DMS153 (cell line): ENCODE measurements around the gene NAP1L1.

Experiments used
- DNase-seq: peaks from one replicate; lab custom pipeline; 2025; lab: John Stamatoyannopoulos, UW

Gene NAP1L1, protein sequence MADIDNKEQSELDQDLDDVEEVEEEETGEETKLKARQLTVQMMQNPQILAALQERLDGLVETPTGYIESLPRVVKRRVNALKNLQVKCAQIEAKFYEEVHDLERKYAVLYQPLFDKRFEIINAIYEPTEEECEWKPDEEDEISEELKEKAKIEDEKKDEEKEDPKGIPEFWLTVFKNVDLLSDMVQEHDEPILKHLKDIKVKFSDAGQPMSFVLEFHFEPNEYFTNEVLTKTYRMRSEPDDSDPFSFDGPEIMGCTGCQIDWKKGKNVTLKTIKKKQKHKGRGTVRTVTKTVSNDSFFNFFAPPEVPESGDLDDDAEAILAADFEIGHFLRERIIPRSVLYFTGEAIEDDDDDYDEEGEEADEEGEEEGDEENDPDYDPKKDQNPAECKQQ

GRCh38 chr12:76083904-76084862 is at the start of gene NAP1L1:
TSS of gene NAP1L1 (minus strand) at chr12:76084685. CDS start at chr12:76074219, 10,466 bp downstream.
- DNase-seq = peak; percentile 95

GRCh38 chr12:76127588-76127987 is 43.1 kb upstream of the NAP1L1 start:
- DNase-seq = no peak

DNA sequence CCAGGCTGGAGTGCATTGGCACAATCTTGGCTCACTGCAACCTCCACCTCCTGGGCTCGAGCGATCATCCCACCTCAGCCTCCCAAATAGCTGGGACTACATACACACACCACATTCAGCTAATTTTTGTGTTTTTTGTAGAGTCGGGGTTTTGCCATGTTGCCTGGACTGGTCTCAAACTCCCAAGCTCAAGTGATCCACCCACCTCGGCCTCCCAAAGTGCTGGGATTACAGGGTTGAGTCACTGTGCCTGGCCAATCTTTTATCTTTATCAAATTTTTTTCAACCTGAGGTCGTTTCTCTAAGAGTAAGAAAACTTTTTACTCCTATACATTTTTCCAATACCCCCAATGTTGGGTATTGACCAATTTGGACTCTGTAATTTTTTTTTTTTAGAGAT is 40.0 kb upstream of the NAP1L1 start:
- no peak for DNase-seq

- DNase-seq = no peak
These were observed 39.1 kb upstream of the NAP1L1 start for GRCh38 chr12:76123259-76124212.

- DNase-seq = no peak
These were observed 35.4 kb upstream of the NAP1L1 start for GRCh38 chr12:76119887-76120286.

DNA sequence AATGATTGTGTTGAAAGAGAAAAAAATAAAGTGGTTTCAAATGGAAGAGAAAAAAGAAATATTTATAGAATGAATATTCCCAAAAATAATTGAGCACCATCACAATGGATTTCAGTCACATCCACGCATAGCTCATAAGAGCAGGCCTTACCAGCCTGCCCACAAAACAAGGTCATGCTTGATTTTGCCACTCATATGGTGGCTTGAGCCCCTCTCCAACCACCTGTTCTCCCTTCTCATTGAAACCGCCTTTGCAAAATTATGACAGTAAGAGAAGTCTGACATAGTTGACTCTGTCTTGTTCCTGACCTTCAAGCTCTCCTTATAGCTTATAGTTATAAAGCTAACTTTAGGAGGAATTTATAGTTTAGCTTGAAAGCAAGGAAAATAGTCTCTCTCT is 33.3 kb upstream of the NAP1L1 start:
- no peak for DNase-seq

- DNase-seq = no peak
These were observed 32.7 kb upstream of the NAP1L1 start for GRCh38 chr12:76117067-76117691.

DNA sequence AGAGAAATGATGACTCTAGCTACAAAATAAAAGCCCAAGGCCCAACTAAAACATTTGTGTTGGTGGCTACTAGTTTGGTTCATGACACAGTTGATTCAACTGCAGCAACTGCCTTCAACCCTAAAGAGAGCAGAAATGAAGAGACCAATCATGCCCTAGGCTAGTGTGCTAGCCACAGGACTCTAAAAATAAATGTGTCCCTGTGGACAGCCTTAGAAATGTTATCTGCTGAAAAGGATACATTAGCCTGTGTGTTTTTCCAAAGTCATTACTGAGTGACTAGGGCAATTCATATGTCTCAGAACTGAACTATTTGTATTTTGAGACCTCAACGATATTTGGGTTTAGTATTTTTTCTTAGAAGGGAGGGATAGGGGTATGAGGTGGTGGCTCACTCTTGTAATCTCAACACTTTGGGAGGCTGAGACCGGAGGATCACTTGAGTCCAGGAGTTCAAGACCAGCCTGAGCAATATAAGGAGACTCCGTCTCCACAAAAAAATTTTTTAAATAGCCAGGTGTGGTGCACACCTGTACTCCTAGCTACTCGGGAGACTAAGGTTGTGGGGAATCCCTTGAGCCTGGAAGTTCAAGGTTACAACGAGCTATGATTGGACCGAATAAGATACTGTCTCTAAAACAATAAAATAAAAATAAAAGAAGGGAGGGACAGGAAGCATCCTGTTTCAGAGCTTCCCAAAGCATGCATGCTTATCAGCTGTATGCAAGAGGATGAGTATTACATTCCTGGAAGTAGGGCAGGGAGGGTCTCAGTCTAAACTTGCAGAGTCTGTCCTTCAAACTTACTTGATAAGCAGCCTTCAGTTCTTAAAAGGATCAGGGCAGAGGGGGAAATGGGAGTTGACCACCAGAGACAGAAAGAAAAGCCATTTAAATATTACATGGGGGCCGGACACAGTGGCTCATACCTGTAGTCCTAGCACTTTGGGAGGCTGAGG is 29.6 kb upstream of the NAP1L1 start:
- no peak for DNase-seq

DNA sequence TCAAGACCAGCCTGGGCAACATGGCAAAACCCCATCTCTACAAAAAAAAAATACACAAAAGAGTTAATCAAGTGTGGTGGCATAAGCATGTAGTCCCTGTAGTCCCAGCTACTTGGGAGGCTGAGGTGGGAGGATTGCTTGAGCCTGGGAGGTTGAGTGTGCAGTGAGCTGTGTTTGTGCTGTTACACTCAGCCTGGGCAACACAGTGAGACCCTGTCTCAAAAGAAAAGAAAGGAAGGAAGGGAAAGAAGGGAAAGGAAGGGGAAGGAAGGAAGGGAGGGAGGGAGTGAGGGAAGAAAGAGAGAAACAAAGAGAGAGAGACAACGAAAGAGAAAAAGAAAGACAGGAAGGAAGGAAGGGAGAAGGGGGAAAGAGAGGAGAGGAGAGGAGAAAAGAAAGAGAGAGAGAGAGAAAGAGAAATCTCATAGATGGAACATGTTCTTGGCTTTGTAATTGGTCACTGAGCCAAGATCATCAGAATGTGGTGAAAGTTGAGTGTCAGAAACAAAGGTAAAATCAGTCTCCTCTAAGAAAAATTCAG is 26.8 kb upstream of the NAP1L1 start:
- no peak for DNase-seq

- DNase-seq = no peak
These were observed 25.4 kb upstream of the NAP1L1 start for GRCh38 chr12:76109879-76110278.

DNA sequence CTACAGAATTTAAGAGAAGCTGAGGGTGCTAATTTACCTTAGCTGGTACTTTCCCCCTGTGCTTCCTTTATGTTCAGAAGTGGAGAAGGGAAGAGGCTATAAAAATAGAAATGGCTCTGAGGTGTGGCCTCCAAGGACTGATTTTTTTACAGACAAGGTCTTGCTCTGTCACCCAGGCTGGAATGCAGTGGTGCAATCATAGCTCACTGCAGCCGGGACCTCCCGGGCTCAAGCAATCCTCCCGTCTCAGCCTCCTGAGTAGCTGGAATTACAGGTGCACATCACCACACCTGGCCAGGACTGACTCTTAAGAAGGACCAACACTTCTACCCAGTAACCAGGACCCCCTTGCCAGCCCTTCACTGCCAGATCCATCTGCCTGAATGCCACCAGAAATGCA is 23.9 kb upstream of the NAP1L1 start:
- DNase-seq = no peak

DNA sequence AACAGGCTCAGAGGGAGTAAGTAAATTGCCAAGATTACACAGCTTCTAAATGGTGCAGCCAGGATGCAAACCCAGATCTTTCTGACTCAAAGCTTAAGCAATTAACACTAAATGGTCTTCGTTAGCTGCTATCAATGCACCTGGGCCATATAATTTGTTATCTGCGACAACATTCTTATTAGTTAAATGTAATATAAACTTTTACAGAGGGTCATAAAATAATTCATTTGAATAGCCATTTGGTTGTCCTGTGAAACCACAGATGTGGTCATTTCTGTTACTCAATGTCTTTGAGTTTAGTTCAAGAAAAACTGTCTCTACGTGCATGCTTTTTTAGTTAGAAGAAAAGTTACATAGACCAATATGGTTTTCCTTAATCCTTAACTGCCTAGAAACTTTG is 22.1 kb upstream of the NAP1L1 start:
- DNase-seq = no peak

DNA sequence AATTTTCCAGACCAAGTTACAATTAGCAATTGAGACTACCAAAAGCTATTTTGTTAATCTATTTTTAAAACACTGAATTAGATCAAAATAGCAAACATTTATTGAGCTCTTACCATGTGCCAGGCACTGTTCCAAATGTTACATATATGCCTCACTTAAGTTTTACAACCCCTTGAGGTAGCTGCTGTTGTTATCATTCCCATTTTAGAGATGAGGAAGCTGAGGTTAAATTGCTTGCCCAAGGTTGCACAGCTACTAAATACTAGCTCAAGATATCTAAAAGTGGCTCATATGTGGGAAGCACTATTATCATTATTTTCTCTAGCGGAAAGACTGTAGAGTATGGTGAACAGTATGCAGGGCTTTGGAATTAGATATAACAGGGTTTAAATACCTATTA is 19.5 kb upstream of the NAP1L1 start:
- no peak for DNase-seq

DNA sequence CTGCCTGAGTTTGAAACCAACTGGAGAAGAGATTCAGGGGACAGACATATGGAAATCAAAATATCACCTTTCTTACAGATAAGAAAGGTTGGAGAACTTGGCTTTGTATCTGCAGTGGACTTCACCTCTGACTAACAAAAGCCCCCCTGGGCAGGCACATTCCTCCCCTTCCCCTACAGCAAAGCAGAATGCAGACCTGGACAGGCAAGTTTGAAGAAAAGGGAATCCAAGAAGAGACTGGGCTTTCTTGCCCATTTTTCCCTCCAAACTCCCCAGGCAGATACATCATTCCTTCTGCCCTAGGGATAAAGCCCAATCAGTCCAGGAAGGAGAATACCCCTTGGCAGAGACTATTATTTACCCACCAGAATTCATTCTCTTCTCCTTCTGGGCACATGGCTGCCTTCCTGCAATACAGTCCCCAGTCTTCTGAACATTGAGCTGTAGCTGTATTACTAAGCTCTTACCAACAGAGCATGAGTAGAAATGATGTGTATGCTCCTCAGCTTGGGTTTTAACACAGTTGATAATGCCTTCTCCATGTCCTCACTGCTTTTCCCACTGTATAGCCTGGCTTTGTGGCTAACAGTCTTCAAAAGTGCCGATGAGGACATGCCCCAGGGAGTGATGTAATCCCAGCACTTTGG is 17.4 kb upstream of the NAP1L1 start:
- DNase-seq = no peak

DNA sequence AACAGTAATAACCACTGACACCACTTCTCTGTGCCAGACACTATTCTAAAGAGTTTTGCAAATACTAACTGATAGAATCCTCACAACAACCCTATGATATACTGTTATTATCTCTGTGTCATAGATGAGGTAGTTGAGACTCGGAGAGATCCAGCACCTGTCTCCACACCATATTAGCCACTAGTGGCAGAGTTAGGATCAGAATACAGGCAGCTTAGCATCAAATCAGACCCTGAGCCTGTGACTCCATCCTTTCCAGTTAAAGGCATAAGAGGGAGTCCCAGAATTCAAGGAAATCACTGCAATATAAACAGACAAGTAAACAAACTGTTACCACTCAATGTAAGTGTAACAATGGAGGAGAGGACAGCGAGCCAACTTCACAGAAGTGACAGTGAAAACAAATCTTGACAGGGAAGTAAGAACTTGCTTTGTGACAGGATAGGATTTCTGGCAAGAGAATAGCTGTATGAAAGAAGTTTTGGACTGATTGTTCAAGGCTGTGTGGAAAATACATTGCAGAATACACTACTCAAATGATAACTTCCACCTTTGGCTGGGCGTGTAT is 11.7 kb upstream of the NAP1L1 start:
- DNase-seq = no peak

GRCh38 chr12:76094754-76095153 is 10.3 kb upstream of the NAP1L1 start:
- DNase-seq = no peak

DNA sequence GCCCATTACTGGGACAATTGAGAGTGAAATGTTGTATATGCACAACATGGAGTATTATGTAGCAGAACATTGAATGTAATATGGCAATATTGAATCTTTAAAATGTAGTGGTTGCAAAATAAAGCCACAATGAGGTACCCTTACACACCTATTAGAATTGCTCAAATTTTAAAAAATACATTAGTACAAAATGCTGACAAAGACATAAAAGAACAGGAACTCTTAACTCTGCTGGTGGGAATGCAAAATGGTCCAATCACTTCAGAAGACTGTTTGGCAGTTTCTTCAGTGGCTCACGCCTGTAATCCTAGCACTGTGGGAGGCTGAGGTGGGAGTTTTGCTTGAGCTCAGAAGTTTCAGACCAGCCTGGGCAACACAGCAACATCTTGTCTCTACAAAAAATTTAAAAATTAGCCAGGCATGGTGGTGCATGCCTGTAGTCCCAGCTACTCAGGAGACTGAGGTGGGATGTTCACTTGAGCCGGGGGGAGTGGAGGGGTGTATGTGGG is 6.8 kb upstream of the NAP1L1 start:
- no peak for DNase-seq

GRCh38 chr12:76085520-76085868 is 1.0 kb upstream of the NAP1L1 start:
- peak; percentile 12 for DNase-seq
